ENCODE data around the gene CHTF18. TPM values are rescaled to one million over a fixed set of nuclear protein-coding genes. Genes with fewer than 3 reads are reported as not detected.
A peak's percentile ranks its signal among the peaks of the same experiment; 100 is the strongest.

CHTF18 gene
- total RNA-seq, 1 experiment from 2014 or later, result 102 TPM

DNA sequence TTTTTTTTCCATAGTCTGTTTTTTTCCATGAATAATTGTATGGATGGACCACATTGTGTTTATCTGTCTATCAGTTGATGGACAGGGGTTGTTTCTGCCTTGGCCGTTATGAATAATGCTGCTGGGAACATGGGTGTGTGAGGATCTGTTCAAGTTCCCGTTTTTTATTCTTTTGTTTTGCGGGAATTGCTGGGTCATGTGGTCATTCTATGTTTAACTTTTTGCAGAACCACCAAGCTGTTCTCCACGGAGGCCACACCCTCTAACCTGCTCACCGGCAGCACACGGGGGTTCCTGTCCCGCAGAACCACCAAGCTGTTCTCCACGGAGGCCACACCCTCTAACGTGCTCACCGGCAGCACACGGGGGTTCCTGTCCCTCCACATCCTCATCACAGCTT, 33.8 kb upstream of the CHTF18 start:
- Mint-ChIP-seq H3K36me3 (ENCODE audit: insufficient read depth, unreplicated experiment) (peaks cover 10% of the 10 kb centered on the region), H3K27ac (ENCODE audit: unreplicated experiment) (no peak overlapping the region), H3K9me3 (ENCODE audit: unreplicated experiment) (no peaks in the 10 kb centered on the region), H3K4me3 (ENCODE audit: unreplicated experiment) (no peak overlapping the region), H3K27me3 (ENCODE audit: insufficient read depth, unreplicated experiment) (no peaks in the 10 kb centered on the region), H3K4me1 (ENCODE audit: low read depth, unreplicated experiment) (peaks cover 7% of the 10 kb centered on the region)
- Histone ChIP-seq H3K4me3 (ENCODE audit: low read depth, low read length) (no peak overlapping the region), H3K27me3 (replicated peaks; ENCODE audit: control insufficient read depth, insufficient read depth, low read length) (no peaks in the 10 kb centered on the region), H3K36me3 (ENCODE audit: control insufficient read depth, insufficient read depth, low read length) (no peaks in the 10 kb centered on the region), H3K9me3 (no peaks in the 10 kb centered on the region), H3K4me1 (peaks cover 10% of the 10 kb centered on the region)
- BruUV-seq (replicated peaks), result no TSS peak
- CTCF ChIA-PET, result no interaction called here
- POLR2A ChIA-PET, result no interaction called here
- intact Hi-C loops (cut with micrococcal nuclease; ENCODE audit: unreplicated experiment), result no loop called here
- TF ChIP-seq, protein P1, sequence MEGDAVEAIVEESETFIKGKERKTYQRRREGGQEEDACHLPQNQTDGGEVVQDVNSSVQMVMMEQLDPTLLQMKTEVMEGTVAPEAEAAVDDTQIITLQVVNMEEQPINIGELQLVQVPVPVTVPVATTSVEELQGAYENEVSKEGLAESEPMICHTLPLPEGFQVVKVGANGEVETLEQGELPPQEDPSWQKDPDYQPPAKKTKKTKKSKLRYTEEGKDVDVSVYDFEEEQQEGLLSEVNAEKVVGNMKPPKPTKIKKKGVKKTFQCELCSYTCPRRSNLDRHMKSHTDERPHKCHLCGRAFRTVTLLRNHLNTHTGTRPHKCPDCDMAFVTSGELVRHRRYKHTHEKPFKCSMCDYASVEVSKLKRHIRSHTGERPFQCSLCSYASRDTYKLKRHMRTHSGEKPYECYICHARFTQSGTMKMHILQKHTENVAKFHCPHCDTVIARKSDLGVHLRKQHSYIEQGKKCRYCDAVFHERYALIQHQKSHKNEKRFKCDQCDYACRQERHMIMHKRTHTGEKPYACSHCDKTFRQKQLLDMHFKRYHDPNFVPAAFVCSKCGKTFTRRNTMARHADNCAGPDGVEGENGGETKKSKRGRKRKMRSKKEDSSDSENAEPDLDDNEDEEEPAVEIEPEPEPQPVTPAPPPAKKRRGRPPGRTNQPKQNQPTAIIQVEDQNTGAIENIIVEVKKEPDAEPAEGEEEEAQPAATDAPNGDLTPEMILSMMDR (IDR thresholded peaks at IDR 0.05; ENCODE audit: insufficient read depth in 1 of 2, low read depth in 1 of 2, low read length in 1 of 2, severe bottlenecking in 1 of 2, unreplicated experiment in 1 of 2), result no peak
- no peak for DNase-seq

DNA sequence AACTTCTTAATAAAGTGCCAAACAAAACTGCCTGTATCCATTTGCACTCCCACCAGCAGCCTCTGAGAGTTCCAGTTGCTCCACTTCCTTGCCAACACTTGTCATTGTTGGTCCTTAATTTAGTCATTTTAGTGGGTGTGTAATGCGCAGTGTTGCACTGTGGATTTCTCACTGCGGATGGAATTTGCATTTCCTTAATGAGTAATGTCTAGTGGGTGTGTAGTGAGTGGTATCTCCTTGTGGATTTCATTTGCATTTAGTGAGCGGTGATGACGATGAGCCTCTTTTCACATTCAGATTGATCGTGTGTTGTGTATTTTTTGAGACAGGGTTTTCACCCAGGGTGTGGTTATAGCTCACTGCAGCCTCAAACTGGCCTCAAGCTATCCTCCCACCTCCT, 32.0 kb upstream of the CHTF18 start:
- no peaks in the 10 kb centered on the region for H3K9me3 ChIP-seq
- no peaks in the 10 kb centered on the region for H3K27me3 Mint-ChIP-seq (ENCODE audit: insufficient read depth, unreplicated experiment)
- no peaks in the 10 kb centered on the region for H3K36me3 ChIP-seq (ENCODE audit: control insufficient read depth, insufficient read depth, low read length)
- DNase-seq, result no peak
- H3K27ac Mint-ChIP-seq (ENCODE audit: unreplicated experiment), result no peak overlapping the region
- TF ChIP-seq, protein P1 (IDR thresholded peaks at IDR 0.05; ENCODE audit: insufficient read depth in 1 of 2, low read depth in 1 of 2, low read length in 1 of 2, severe bottlenecking in 1 of 2, unreplicated experiment in 1 of 2), result no peak
- no peaks in the 10 kb centered on the region for H3K27me3 ChIP-seq (replicated peaks; ENCODE audit: control insufficient read depth, insufficient read depth, low read length)
- intact Hi-C loops (cut with micrococcal nuclease; ENCODE audit: unreplicated experiment), result no loop called here
- no peak overlapping the region for H3K4me3 Mint-ChIP-seq (ENCODE audit: unreplicated experiment)
- CTCF ChIA-PET, result no interaction called here
- H3K4me1 ChIP-seq, result peaks cover 25% of the 10 kb centered on the region
- no TSS peak for BruUV-seq (replicated peaks)
- POLR2A ChIA-PET, result no interaction called here
- H3K9me3 Mint-ChIP-seq (ENCODE audit: unreplicated experiment), result no peaks in the 10 kb centered on the region
- H3K36me3 Mint-ChIP-seq (ENCODE audit: insufficient read depth, unreplicated experiment), result peaks cover 10% of the 10 kb centered on the region
- H3K4me3 ChIP-seq (ENCODE audit: low read depth, low read length), result no peak overlapping the region
- H3K4me1 Mint-ChIP-seq (ENCODE audit: low read depth, unreplicated experiment), result peaks cover 7% of the 10 kb centered on the region

DNA sequence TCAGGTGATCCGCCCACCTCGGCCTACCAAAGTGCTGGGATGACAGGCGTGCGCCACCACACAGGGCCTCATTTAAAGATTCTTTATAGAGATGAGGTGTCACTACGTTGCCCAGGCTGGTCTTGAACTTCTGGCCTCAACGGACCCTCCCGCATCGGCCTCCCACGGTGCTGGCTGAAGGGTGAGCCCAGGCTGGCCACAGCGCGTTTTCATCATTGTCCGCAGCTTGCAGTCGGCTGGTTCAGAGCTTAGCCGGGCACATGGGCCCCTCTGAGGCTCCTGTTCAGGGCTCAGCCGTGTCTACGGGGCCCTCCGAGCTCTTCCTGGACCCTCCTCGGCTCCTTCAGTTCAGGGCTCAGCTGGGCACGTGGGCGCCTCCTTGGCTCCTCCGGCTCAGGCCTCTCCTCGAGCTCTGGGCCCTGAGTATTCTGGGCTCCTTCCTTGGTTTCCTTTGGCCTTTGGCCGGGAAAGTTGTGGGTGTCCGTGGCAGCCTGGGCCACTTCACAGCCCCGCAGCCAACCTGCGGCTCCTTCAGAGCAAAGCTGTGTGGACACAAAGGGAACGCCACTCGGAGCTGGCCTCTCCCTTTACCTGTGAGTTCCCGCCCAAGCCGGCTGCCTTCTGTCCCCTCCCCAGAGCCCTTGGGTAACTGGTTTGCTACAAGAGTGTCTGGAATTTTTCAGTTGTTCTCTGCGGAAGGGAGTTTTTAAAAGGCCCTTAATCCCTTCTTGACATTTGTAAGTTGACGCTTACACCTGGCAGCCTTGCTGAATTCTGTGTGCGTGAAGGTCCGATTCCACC, 29.1 kb upstream of the CHTF18 start:
- Mint-ChIP-seq H3K27ac (ENCODE audit: unreplicated experiment) (peak overlapping the region; percentile 50), H3K4me3 (ENCODE audit: unreplicated experiment) (no peak overlapping the region), H3K4me1 (ENCODE audit: low read depth, unreplicated experiment) (no peaks in the 10 kb centered on the region), H3K9me3 (ENCODE audit: unreplicated experiment) (no peaks in the 10 kb centered on the region), H3K36me3 (ENCODE audit: insufficient read depth, unreplicated experiment) (peaks cover 6% of the 10 kb centered on the region), H3K27me3 (ENCODE audit: insufficient read depth, unreplicated experiment) (no peaks in the 10 kb centered on the region)
- Histone ChIP-seq H3K9me3 (no peaks in the 10 kb centered on the region), H3K27me3 (replicated peaks; ENCODE audit: control insufficient read depth, insufficient read depth, low read length) (no peaks in the 10 kb centered on the region), H3K4me1 (peaks cover 25% of the 10 kb centered on the region), H3K4me3 (ENCODE audit: low read depth, low read length) (no peak overlapping the region), H3K36me3 (ENCODE audit: control insufficient read depth, insufficient read depth, low read length) (no peaks in the 10 kb centered on the region)
- POLR2A ChIA-PET, result no interaction called here
- no TSS peak for BruUV-seq (replicated peaks)
- CTCF ChIA-PET, result no interaction called here
- peak in 1 of 2 experiments; percentile 50 for DNase-seq
- TF ChIP-seq, protein P1 (IDR thresholded peaks at IDR 0.05; ENCODE audit: insufficient read depth in 1 of 2, low read depth in 1 of 2, low read length in 1 of 2, severe bottlenecking in 1 of 2, unreplicated experiment in 1 of 2), result no peak
- intact Hi-C loops (cut with micrococcal nuclease; ENCODE audit: unreplicated experiment), result no loop called here
